Panc1 (cell line): ENCODE results near the gene POLR3E. TPM values are rescaled to one million over a fixed set of nuclear protein-coding genes. Genes with fewer than 3 reads are reported as not detected.

Experiments
- ATAC-seq: fragments of 200-7000 bp; cut with Tn5 transposase; 2 replicates; pipeline ENCODE4 v1.9.1; 2020; ENCODE audit warnings: mild to moderate bottlenecking, moderate library complexity
- BruUV-seq: library from RNA; stranded (reverse); fragments of 400-500 nt; replicated peaks from 2 replicates; lab custom pipeline; 2021; lab: Mats Ljungman, UMichigan
- CTCF ChIA-PET: fragments of 300-600 bp; sonication (Branson Sonifier 250); formaldehyde crosslinking; loops from one replicate; lab custom pipeline; 2022; ENCODE audit warnings: antibody characterized with exemption; lab: Charles Lee
- POLR2A ChIA-PET: fragments of 300-600 bp; sonication (Branson Sonifier 250); formaldehyde crosslinking; loops from one replicate; lab custom pipeline; 2022; ENCODE audit warnings: antibody characterized with exemption; lab: Charles Lee
- DNase-seq: peaks from one replicate; pipeline ENCODE4 v3.0.0-alpha.2; 2010; ENCODE audit warnings: low read depth, low spot score
- H3K27ac ChIP-seq: 2 replicates; pipeline ENCODE4 v1.5.1; 2011; ENCODE audit warnings: mild to moderate bottlenecking, low read length, inconsistent platforms
- H3K27me3 ChIP-seq: fragments of 200-500 bp; sonication (Bioruptor generic); 2 replicates; pipeline ENCODE4 v1.6.0; 2014; ENCODE audit warnings: low read length, inconsistent platforms; ENCODE audit not compliant: control insufficient read depth, insufficient read depth
- H3K36me3 ChIP-seq: fragments of 200-500 bp; sonication (Bioruptor generic); 2 replicates; pipeline ENCODE4 v1.5.1; 2014; ENCODE audit warnings: inconsistent platforms, mild to moderate bottlenecking, low read length, moderate library complexity; ENCODE audit not compliant: control insufficient read depth, insufficient read depth
- H3K4me1 ChIP-seq: 2 replicates; pipeline ENCODE4 v1.5.1; 2011; ENCODE audit warnings: inconsistent platforms, mild to moderate bottlenecking, low read length, moderate library complexity; ENCODE audit not compliant: control insufficient read depth, insufficient read depth
- H3K4me3 ChIP-seq, 2 experiments: 2 replicates each; pipeline ENCODE4 v1.5.1; 2011 to 2012; ENCODE audit warnings: low read depth in 2 of 2, low read length in 2 of 2, mild to moderate bottlenecking in 2 of 2, inconsistent platforms in 1 of 2, moderate library complexity in 1 of 2
- H3K9me3 ChIP-seq: fragments of 200-500 bp; sonication (Bioruptor generic); 2 replicates; pipeline ENCODE4 v1.5.1; 2014; ENCODE audit warnings: low read depth, mild to moderate bottlenecking, inconsistent platforms, low read length, moderate library complexity; ENCODE audit not compliant: control insufficient read depth, insufficient read depth
- POLR2AphosphoS5 ChIP-seq: IDR thresholded peaks from 2 replicates; pipeline ENCODE4 v1.6.1; 2012; ENCODE audit warnings: mild to moderate bottlenecking, low read depth, low read length, moderate library complexity
- SIN3A ChIP-seq: IDR thresholded peaks from 2 replicates; pipeline ENCODE4 v1.6.1; 2012; ENCODE audit warnings: low read depth, mild to moderate bottlenecking, low read length, moderate library complexity, borderline replicate concordance; ENCODE audit not compliant: insufficient read depth
- TCF7L2 ChIP-seq: IDR thresholded peaks from 2 replicates; pipeline ENCODE4 v1.6.1; 2011; ENCODE audit warnings: mild to moderate bottlenecking, low read depth, low read length, inconsistent platforms
- in situ Hi-C: cut with HindIII; loops from 2 replicates; pipeline ENCODE4 v1.10.0; 2016; ENCODE audit warnings: low sequenced_read_pairs, low pct_unique_long_range_greater_than_20kb
- intact Hi-C: fragments of 100-400 bp; cut with micrococcal nuclease; formaldehyde crosslinking; loops from one replicate; pipeline ENCODE4 v1.10.0; 2022; ENCODE audit not compliant: unreplicated experiment
- total RNA-seq: library from RNA; stranded (reverse); gene quantifications from one replicate; pipeline ENCODE4 v1.2.1, GENCODE V29; 2021; ENCODE audit not compliant: unreplicated experiment
- TF ChIP-seq, protein P1 (sequence below), 2 experiments: IDR thresholded peaks; 2 replicates each; pipeline ENCODE4 v1.6.1; 2011 to 2012; ENCODE audit warnings: low read depth in 2 of 2, control low read depth in 1 of 2, low read length in 1 of 2, mild to moderate bottlenecking in 1 of 2, moderate library complexity in 1 of 2; ENCODE audit not compliant: insufficient read depth in 1 of 2
- TF ChIP-seq, protein P2 (sequence below): fragments of 450-650 bp; IDR thresholded peaks from 2 replicates; pipeline ENCODE4 v1.5.1; 2017; ENCODE audit warnings: mild to moderate bottlenecking

The POLR3E gene
- total RNA-seq, 1 experiment from 2014 or later = 45.2 TPM

DNA sequence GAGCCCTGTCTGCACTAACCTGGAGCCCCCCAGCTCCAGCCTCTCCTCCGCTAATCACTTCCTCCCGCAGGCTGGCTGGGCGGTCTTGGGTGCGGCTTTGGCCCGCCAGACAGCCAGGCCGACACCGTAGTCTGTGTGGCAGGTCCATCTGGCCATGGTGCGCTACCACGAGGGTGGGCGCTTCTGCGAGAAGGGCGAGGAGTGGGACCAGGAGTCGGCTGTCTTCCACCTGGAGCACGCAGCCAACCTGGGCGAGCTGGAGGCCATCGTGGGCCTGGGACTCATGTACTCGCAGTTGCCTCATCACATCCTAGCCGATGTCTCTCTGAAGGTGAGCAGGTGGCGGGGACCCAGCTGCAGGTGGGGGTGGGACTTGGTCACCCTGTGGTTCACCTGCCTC, 30.7 kb upstream of the POLR3E start:
- intact Hi-C loops (no loop called here), in situ Hi-C loops (no loop called here)
- H3K4me3 ChIP-seq = no peak overlapping the region
- no TSS peak for BruUV-seq
- no peaks in the 10 kb centered on the region for H3K36me3 ChIP-seq
- DNase-seq (no peak), ATAC-seq (no peak)
- POLR2A ChIA-PET = no interaction called here
- no peak overlapping the region for H3K27ac ChIP-seq
- no peaks in the 10 kb centered on the region for H3K9me3 ChIP-seq
- TF ChIP-seq, protein P1, sequence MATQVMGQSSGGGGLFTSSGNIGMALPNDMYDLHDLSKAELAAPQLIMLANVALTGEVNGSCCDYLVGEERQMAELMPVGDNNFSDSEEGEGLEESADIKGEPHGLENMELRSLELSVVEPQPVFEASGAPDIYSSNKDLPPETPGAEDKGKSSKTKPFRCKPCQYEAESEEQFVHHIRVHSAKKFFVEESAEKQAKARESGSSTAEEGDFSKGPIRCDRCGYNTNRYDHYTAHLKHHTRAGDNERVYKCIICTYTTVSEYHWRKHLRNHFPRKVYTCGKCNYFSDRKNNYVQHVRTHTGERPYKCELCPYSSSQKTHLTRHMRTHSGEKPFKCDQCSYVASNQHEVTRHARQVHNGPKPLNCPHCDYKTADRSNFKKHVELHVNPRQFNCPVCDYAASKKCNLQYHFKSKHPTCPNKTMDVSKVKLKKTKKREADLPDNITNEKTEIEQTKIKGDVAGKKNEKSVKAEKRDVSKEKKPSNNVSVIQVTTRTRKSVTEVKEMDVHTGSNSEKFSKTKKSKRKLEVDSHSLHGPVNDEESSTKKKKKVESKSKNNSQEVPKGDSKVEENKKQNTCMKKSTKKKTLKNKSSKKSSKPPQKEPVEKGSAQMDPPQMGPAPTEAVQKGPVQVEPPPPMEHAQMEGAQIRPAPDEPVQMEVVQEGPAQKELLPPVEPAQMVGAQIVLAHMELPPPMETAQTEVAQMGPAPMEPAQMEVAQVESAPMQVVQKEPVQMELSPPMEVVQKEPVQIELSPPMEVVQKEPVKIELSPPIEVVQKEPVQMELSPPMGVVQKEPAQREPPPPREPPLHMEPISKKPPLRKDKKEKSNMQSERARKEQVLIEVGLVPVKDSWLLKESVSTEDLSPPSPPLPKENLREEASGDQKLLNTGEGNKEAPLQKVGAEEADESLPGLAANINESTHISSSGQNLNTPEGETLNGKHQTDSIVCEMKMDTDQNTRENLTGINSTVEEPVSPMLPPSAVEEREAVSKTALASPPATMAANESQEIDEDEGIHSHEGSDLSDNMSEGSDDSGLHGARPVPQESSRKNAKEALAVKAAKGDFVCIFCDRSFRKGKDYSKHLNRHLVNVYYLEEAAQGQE (IDR thresholded peaks at IDR 0.05; ENCODE audit: insufficient read depth in 1 of 2, low read depth in 2 of 2, low read length in 1 of 2) = no peak
- TF ChIP-seq POLR2AphosphoS5 (no peak), TCF7L2 (no peak), SIN3A (no peak)
- TF ChIP-seq, protein P2, sequence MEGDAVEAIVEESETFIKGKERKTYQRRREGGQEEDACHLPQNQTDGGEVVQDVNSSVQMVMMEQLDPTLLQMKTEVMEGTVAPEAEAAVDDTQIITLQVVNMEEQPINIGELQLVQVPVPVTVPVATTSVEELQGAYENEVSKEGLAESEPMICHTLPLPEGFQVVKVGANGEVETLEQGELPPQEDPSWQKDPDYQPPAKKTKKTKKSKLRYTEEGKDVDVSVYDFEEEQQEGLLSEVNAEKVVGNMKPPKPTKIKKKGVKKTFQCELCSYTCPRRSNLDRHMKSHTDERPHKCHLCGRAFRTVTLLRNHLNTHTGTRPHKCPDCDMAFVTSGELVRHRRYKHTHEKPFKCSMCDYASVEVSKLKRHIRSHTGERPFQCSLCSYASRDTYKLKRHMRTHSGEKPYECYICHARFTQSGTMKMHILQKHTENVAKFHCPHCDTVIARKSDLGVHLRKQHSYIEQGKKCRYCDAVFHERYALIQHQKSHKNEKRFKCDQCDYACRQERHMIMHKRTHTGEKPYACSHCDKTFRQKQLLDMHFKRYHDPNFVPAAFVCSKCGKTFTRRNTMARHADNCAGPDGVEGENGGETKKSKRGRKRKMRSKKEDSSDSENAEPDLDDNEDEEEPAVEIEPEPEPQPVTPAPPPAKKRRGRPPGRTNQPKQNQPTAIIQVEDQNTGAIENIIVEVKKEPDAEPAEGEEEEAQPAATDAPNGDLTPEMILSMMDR = no peak
- H3K4me1 ChIP-seq = no peaks in the 10 kb centered on the region
- no peaks in the 10 kb centered on the region for H3K27me3 ChIP-seq
- CTCF ChIA-PET = no interaction called here

- in situ Hi-C loops (no loop called here), intact Hi-C loops (no loop called here)
- H3K4me1 ChIP-seq = no peaks in the 10 kb centered on the region
- POLR2A ChIA-PET = interaction anchor here (0.6 kb wide), 1 partner anchor 21 kb away, joined by 4 read pairs; no protein-coding TSS in a partner anchor
- H3K36me3 ChIP-seq = no peaks in the 10 kb centered on the region
- no peak for ATAC-seq
- H3K27ac ChIP-seq = no peak overlapping the region
- no peaks in the 10 kb centered on the region for H3K9me3 ChIP-seq
- H3K4me3 ChIP-seq = no peak overlapping the region
- no peaks in the 10 kb centered on the region for H3K27me3 ChIP-seq
- no TSS peak for BruUV-seq
- CTCF ChIA-PET = no interaction called here
- TF ChIP-seq, protein P2 = no peak
- no peak for TF ChIP-seq POLR2AphosphoS5
- TF ChIP-seq SIN3A = no peak
- no peak for TF ChIP-seq TCF7L2
- TF ChIP-seq, protein P1 (IDR thresholded peaks at IDR 0.05; ENCODE audit: insufficient read depth in 1 of 2, low read depth in 2 of 2, low read length in 1 of 2) = no peak
- no peak for DNase-seq
Observed at GRCh38 chr16:22267764-22268163, 29.4 kb upstream of the POLR3E start.
